ENCODE measurements around the gene TCF7L1. TPM values are rescaled to one million over a fixed set of nuclear protein-coding genes. Genes with fewer than 3 reads are reported as not detected.

Gene TCF7L1
- total and polyA plus RNA-seq, 2 donors (not counting 3 experiments of a cell fraction or from before 2014, with no cell fraction given) = 9.6 to 17.4 TPM

DNA sequence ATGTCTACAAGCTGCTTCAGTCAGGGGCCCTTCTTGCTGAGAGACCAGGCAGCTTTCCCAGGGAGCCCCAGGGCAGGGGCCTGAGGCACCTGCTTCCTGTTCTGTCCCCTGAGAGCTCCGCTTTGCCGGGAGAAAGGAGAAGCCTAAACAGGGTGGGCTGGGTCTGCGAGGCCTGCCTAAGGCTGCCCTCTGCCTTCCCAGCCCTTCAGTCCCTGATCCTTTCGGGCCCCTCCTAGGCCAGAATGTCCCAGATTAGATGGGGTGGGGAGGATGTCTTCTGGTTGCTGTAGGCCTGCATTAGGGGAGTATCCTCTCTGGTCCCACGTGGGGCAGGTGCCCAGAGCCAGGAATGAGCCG lies 122.2 kb downstream of the TCF7L1 start:
- DNase-seq (ENCODE audit: low read depth, low spot score) (peak; percentile 13), FAIRE-seq (no peak)
- H4K20me1 ChIP-seq (replicated peaks; ENCODE audit: control insufficient read depth, extremely low read depth, insufficient read depth, low read length) = no peaks in the 10 kb centered on the region
- no peak overlapping the region for H3K27ac ChIP-seq (ENCODE audit: insufficient read depth, low read depth, low read length)
- no peak overlapping the region for H3K4me3 ChIP-seq (replicated peaks in 1 of 3; ENCODE audit: insufficient read depth in 1 of 3, low read depth in 1 of 3, low read length in 3 of 3)
- BruUV-seq (replicated peaks) = no TSS peak
- H3K36me3 ChIP-seq (ENCODE audit: control insufficient read depth in 2 of 2, extremely low read depth in 1 of 2, insufficient read depth in 2 of 2, low read length in 2 of 2) = no peaks in the 10 kb centered on the region
- H3K27me3 ChIP-seq (ENCODE audit: control insufficient read depth in 2 of 2, insufficient read depth in 2 of 2, low read length in 2 of 2) = no peaks in the 10 kb centered on the region
- CTCF ChIA-PET = interaction anchor here (0.7 to 3.6 kb wide), 9 partner anchors 11 to 189 kb away, joined by 3 to 25 read pairs (median 3); partner anchors contain the start of gene TCF7L1
- dilution Hi-C loops (cut with MboI; ENCODE audit: extremely low pct_ligation_motif_present, low sequenced_read_pairs) = no loop called here
- no peak overlapping the region for H3K4me2 ChIP-seq (ENCODE audit: insufficient read depth, low read length)
- no peaks in the 10 kb centered on the region for H3K9me1 ChIP-seq (replicated peaks; ENCODE audit: control insufficient read depth, extremely low read depth, insufficient read depth, low read length)
- H3K9me3 ChIP-seq (replicated peaks; ENCODE audit: control insufficient read depth, insufficient read depth, low read length) = no peaks in the 10 kb centered on the region
- no peaks in the 10 kb centered on the region for H3K79me2 ChIP-seq (ENCODE audit: control insufficient read depth, insufficient read depth, low read length)
- H3K9ac ChIP-seq (replicated peaks; ENCODE audit: extremely low read depth, insufficient read depth, low read length) = no peak overlapping the region
- H2AFZ ChIP-seq (ENCODE audit: low read depth, low read length) = no peak overlapping the region
- TF ChIP-seq, protein P1, sequence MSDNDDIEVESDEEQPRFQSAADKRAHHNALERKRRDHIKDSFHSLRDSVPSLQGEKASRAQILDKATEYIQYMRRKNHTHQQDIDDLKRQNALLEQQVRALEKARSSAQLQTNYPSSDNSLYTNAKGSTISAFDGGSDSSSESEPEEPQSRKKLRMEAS (IDR thresholded peaks at IDR 0.05; ENCODE audit: insufficient read depth, insufficient read length) = no peak
- TF ChIP-seq JUN (IDR thresholded peaks at IDR 0.05; ENCODE audit: borderline replicate concordance, insufficient read depth, insufficient read length, low read depth) = no peak
- POLR2A ChIA-PET = no interaction called here
- H3K4me1 ChIP-seq (ENCODE audit: control insufficient read depth, extremely low read depth, insufficient read depth, low read length) = peaks cover 37% of the 10 kb centered on the region
- intact Hi-C loops (cut with micrococcal nuclease) = no loop called here

DNA sequence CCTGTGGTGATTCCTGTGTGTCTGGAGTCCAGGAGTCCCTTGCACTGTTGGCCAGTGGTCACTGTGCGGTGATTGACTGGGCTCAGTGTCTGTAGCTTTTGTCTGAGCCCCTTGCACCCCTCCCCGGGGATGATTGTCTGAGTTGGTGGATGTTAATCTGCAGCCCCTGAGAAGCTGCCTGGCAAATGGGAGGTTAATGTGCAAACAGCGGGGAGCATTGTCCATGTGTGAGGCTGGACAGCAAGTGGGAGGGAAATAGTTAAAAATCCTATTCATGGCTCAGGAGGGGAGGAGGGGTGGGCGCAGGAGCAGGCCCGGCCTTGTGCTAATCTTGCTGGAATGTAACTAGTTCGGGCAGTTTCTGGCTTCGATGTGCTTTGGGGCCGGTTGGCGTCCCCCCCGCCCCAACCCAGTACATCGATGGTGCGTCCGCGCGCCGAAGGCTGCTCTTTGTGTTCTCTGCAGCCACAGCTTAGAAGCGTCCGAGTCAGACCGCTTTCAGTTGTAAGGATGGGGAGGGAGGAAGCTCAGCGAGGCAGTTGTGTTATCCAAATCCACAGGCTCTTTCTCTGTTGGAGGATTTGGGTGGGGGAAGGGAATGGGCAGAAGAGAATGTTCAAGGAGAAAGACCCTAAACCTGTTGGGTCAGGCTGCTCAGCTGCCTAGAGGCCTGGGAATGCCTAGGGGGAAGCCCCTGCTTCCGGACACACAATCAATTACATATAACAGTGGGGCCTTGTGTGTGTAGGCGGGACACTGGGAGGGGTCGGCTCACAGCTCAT lies 122.8 kb downstream of the TCF7L1 start:
- Histone ChIP-seq H4K20me1 (replicated peaks; ENCODE audit: control insufficient read depth, extremely low read depth, insufficient read depth, low read length) (no peaks in the 10 kb centered on the region), H3K27ac (ENCODE audit: insufficient read depth, low read depth, low read length) (no peak overlapping the region), H3K4me2 (ENCODE audit: insufficient read depth, low read length) (no peak overlapping the region), H3K4me1 (ENCODE audit: control insufficient read depth, extremely low read depth, insufficient read depth, low read length) (peaks cover 32% of the 10 kb centered on the region), H3K36me3 (ENCODE audit: control insufficient read depth in 2 of 2, extremely low read depth in 1 of 2, insufficient read depth in 2 of 2, low read length in 2 of 2) (no peaks in the 10 kb centered on the region), H3K27me3 (ENCODE audit: control insufficient read depth in 2 of 2, insufficient read depth in 2 of 2, low read length in 2 of 2) (no peaks in the 10 kb centered on the region), H3K4me3 (replicated peaks in 1 of 3; ENCODE audit: insufficient read depth in 1 of 3, low read depth in 1 of 3, low read length in 3 of 3) (no peak overlapping the region), H3K79me2 (ENCODE audit: control insufficient read depth, insufficient read depth, low read length) (no peaks in the 10 kb centered on the region), H3K9ac (replicated peaks; ENCODE audit: extremely low read depth, insufficient read depth, low read length) (no peak overlapping the region), H2AFZ (ENCODE audit: low read depth, low read length) (no peak overlapping the region), H3K9me1 (replicated peaks; ENCODE audit: control insufficient read depth, extremely low read depth, insufficient read depth, low read length) (no peaks in the 10 kb centered on the region), H3K9me3 (replicated peaks; ENCODE audit: control insufficient read depth, insufficient read depth, low read length) (no peaks in the 10 kb centered on the region)
- POLR2A ChIA-PET = no interaction called here
- FAIRE-seq (no peak), DNase-seq (ENCODE audit: low read depth, low spot score) (peak; percentile 15)
- no peak for TF ChIP-seq JUN (IDR thresholded peaks at IDR 0.05; ENCODE audit: borderline replicate concordance, insufficient read depth, insufficient read length, low read depth)
- TF ChIP-seq EZH2 (IDR thresholded peaks at IDR 0.05; ENCODE audit: borderline replicate concordance, low read depth, low read length, severe bottlenecking) = no peak
- TF ChIP-seq FOS (IDR thresholded peaks at IDR 0.05; ENCODE audit: borderline replicate concordance, insufficient read depth, low read length) = no peak
- no peak for TF ChIP-seq POLR2A (IDR thresholded peaks at IDR 0.05; ENCODE audit: low read depth, low read length)
- no peak for TF ChIP-seq POLR2AphosphoS5 (IDR thresholded peaks at IDR 0.05; ENCODE audit: insufficient read depth, low read depth, low read length)
- TF ChIP-seq, protein P1 (IDR thresholded peaks at IDR 0.05; ENCODE audit: insufficient read depth, insufficient read length) = no peak
- TF ChIP-seq GATA2 (IDR thresholded peaks at IDR 0.05; ENCODE audit: insufficient read depth, insufficient read length, low read depth, low read length) = no peak
- TF ChIP-seq, protein P2, sequence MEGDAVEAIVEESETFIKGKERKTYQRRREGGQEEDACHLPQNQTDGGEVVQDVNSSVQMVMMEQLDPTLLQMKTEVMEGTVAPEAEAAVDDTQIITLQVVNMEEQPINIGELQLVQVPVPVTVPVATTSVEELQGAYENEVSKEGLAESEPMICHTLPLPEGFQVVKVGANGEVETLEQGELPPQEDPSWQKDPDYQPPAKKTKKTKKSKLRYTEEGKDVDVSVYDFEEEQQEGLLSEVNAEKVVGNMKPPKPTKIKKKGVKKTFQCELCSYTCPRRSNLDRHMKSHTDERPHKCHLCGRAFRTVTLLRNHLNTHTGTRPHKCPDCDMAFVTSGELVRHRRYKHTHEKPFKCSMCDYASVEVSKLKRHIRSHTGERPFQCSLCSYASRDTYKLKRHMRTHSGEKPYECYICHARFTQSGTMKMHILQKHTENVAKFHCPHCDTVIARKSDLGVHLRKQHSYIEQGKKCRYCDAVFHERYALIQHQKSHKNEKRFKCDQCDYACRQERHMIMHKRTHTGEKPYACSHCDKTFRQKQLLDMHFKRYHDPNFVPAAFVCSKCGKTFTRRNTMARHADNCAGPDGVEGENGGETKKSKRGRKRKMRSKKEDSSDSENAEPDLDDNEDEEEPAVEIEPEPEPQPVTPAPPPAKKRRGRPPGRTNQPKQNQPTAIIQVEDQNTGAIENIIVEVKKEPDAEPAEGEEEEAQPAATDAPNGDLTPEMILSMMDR (IDR thresholded peaks at IDR 0.05; ENCODE audit: extremely low read depth in 1 of 2, insufficient read depth in 1 of 2, low read depth in 1 of 2, low read length in 2 of 2) = no peak
- no peak for TF ChIP-seq MYC (IDR thresholded peaks at IDR 0.05; ENCODE audit: low read depth, low read length)
- CTCF ChIA-PET = interaction anchor here (0.6 to 3.6 kb wide), 13 partner anchors 10 to 190 kb away, joined by 3 to 25 read pairs (median 4); partner anchors contain the start of gene TCF7L1
- intact Hi-C loops (cut with micrococcal nuclease) (no loop called here), dilution Hi-C loops (cut with MboI; ENCODE audit: extremely low pct_ligation_motif_present, low sequenced_read_pairs) (no loop called here)
- BruUV-seq (replicated peaks) = no TSS peak

Measured in endothelial cell of umbilical vein (primary cell).